ENCODE measurements around the gene FAM110D. TPM values are rescaled to one million over a fixed set of nuclear protein-coding genes. Genes with fewer than 3 reads are reported as not detected.

FAM110D gene
- total RNA-seq, 1 experiment from 2014 or later = 0.05 TPM

DNA sequence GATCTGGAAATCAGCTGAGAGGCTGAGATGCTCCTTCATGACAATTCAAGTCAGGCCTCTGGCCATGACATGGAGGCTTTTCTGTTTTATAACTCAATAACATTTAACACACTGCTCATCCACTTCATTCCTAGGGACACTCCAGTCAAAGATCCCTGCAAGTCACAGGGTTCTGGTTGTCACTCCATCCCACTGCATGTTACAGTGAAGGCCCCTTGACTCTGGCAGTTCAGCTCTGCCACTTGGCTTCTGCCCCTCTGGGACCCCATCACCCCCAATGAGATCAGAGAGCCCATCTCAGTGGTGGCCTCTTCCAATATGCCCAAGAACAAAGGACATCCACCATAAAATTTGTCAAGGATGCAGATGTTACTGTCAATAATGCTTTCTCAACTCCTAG lies 10.0 kb upstream of the FAM110D start:
- H3K27ac ChIP-seq (ENCODE audit: low read length) = no peak overlapping the region
- H3K9me3 ChIP-seq (ENCODE audit: control insufficient read depth, insufficient read depth, low read depth, low read length) = no peaks in the 10 kb centered on the region
- BruUV-seq (replicated peaks) = no TSS peak
- DNase-seq (ENCODE audit: low read depth, low spot score) (no peak), ATAC-seq (no peak)
- no peaks in the 10 kb centered on the region for H3K36me3 ChIP-seq (ENCODE audit: control insufficient read depth, insufficient read depth, low read length)
- TF ChIP-seq POLR2AphosphoS5 (IDR thresholded peaks at IDR 0.05; ENCODE audit: low read depth, low read length) = no peak
- TF ChIP-seq TCF7L2 (IDR thresholded peaks at IDR 0.05; ENCODE audit: low read depth, low read length) = no peak
- TF ChIP-seq, protein P1, sequence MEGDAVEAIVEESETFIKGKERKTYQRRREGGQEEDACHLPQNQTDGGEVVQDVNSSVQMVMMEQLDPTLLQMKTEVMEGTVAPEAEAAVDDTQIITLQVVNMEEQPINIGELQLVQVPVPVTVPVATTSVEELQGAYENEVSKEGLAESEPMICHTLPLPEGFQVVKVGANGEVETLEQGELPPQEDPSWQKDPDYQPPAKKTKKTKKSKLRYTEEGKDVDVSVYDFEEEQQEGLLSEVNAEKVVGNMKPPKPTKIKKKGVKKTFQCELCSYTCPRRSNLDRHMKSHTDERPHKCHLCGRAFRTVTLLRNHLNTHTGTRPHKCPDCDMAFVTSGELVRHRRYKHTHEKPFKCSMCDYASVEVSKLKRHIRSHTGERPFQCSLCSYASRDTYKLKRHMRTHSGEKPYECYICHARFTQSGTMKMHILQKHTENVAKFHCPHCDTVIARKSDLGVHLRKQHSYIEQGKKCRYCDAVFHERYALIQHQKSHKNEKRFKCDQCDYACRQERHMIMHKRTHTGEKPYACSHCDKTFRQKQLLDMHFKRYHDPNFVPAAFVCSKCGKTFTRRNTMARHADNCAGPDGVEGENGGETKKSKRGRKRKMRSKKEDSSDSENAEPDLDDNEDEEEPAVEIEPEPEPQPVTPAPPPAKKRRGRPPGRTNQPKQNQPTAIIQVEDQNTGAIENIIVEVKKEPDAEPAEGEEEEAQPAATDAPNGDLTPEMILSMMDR (IDR thresholded peaks at IDR 0.05) = no peak
- TF ChIP-seq SIN3A (IDR thresholded peaks at IDR 0.05; ENCODE audit: borderline replicate concordance, insufficient read depth, low read depth, low read length) = no peak
- no peak for TF ChIP-seq REST (IDR thresholded peaks at IDR 0.05; ENCODE audit: insufficient read depth in 1 of 2, low read depth in 2 of 2, low read length in 1 of 2)
- H3K4me1 ChIP-seq (ENCODE audit: control insufficient read depth, insufficient read depth, low read length) = no peaks in the 10 kb centered on the region
- H3K4me3 ChIP-seq (ENCODE audit: low read depth in 2 of 2, low read length in 2 of 2) = no peak overlapping the region
- ChIA-PET POLR2A (no interaction called here), CTCF (interaction anchor here (1.2 kb wide), 1 partner anchor 113 kb away, joined by 3 read pairs; no protein-coding TSS in a partner anchor)
- in situ Hi-C loops (cut with HindIII; ENCODE audit: low pct_unique_long_range_greater_than_20kb, low sequenced_read_pairs) = no loop called here
- intact Hi-C loops (cut with micrococcal nuclease; ENCODE audit: unreplicated experiment) = loop anchor here (5.0 kb wide), 1 partner anchor 112 kb away; no protein-coding TSS in a partner anchor
- no peaks in the 10 kb centered on the region for H3K27me3 ChIP-seq (ENCODE audit: control insufficient read depth, insufficient read depth, low read length)

DNA sequence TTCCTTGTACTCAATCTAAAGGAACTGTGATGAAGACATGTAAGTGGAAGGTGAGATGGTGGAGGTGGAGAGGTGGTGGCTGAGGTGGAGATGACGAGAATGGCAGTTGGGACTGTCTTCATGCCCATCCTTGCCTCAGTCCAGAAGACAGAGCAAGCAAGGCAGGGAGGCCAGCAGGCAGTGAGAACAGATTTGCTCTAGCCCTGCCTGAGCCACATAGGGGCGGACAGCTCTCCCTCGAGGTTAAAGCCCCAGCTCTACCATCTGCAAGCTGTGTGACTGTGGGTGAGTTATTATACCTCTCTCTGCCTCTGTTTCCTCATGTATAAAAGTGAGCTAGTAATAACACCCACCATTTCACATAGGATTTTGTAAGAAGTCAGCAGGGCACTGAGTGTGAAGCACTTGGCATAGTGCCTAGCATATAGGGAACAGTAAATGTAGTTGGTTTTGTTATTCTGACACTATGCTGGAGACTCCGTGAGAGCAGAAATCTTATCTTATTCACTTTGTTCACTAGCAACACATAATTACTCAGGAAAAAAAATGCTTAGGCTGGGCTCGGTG lies 4.8 kb upstream of the FAM110D start:
- H3K36me3 ChIP-seq (ENCODE audit: control insufficient read depth, insufficient read depth, low read length) = no peaks in the 10 kb centered on the region
- DNase-seq (ENCODE audit: low read depth, low spot score) (no peak), ATAC-seq (0 out of 2 replicates have a peak, but pooled peaks have one; percentile 22)
- intact Hi-C loops (cut with micrococcal nuclease; ENCODE audit: unreplicated experiment) (no loop called here), in situ Hi-C loops (cut with HindIII; ENCODE audit: low pct_unique_long_range_greater_than_20kb, low sequenced_read_pairs) (no loop called here)
- POLR2A ChIA-PET = no interaction called here
- H3K9me3 ChIP-seq (ENCODE audit: control insufficient read depth, insufficient read depth, low read depth, low read length) = no peaks in the 10 kb centered on the region
- H3K4me1 ChIP-seq (ENCODE audit: control insufficient read depth, insufficient read depth, low read length) = no peaks in the 10 kb centered on the region; the same call in 1 of the 2 replicates
- no TSS peak for BruUV-seq (replicated peaks)
- no peak overlapping the region for H3K27ac ChIP-seq (ENCODE audit: low read length)
- TF ChIP-seq POLR2AphosphoS5 (IDR thresholded peaks at IDR 0.05; ENCODE audit: low read depth, low read length) = no peak
- no peak for TF ChIP-seq REST (IDR thresholded peaks at IDR 0.05; ENCODE audit: insufficient read depth in 1 of 2, low read depth in 2 of 2, low read length in 1 of 2)
- H3K27me3 ChIP-seq (ENCODE audit: control insufficient read depth, insufficient read depth, low read length) = no peaks in the 10 kb centered on the region
- no peak overlapping the region for H3K4me3 ChIP-seq (ENCODE audit: low read depth in 2 of 2, low read length in 2 of 2)
- CTCF ChIA-PET = no interaction called here

Data from Panc1 (cell line).